Measurements from ENCODE around the gene PFDN5.

GRCh38 chr12:53299454-53300180 is 4.3 kb downstream of the PFDN5 start, which contains the start of gene MYG1:
- TF ChIP-seq CTCF (IDR thresholded peaks at IDR 0.05) = peak in 1 of 6 experiments; percentile 25
- peak in 1 of 2 donors; percentile 61 for TF ChIP-seq POLR2A (IDR thresholded peaks at IDR 0.05)
